HAP-1 (cell line): Measurements from ENCODE around the gene MME.

Experiments used
- DNase-seq, 2 experiments: peaks; one replicate each; pipeline ENCODE4 v3.0.0-alpha.2; 2016 to 2020; ENCODE audit warnings: low spot score in 2 of 2
- H3K27me3 ChIP-seq: fragments of 250-450 bp; sonication (Bioruptor Pico); 2 replicates; pipeline ENCODE4 v1.5.1; 2020; ENCODE audit warnings: low read depth, mild to moderate bottlenecking, moderate library complexity
- H3K36me3 ChIP-seq: fragments of 250-450 bp; sonication (Bioruptor Pico); replicated peaks from 2 replicates; pipeline ENCODE4 v1.5.1; 2020; ENCODE audit warnings: mild to moderate bottlenecking
- H3K4me1 ChIP-seq: fragments of 250-450 bp; sonication (Bioruptor Pico); 2 replicates; pipeline ENCODE4 v1.5.1; 2020; ENCODE audit warnings: mild to moderate bottlenecking
- H3K4me3 ChIP-seq: fragments of 250-450 bp; sonication (Bioruptor Pico); 2 replicates; pipeline ENCODE4 v1.5.1; 2020; ENCODE audit warnings: mild to moderate bottlenecking, moderate library complexity
- H3K9me3 ChIP-seq: fragments of 250-450 bp; sonication (Bioruptor Pico); 2 replicates; pipeline ENCODE4 v1.5.1; 2020; ENCODE audit warnings: mild to moderate bottlenecking, moderate library complexity
- in situ Hi-C: fragments of 300-500 bp; cut with MboI; formaldehyde crosslinking; loops from 3 replicates; pipeline ENCODE4 v1.14.3; 2020; ENCODE audit warnings: low sequenced_read_pairs, inconsistent platforms, mixed read lengths

The MME gene

GRCh38 chr3:155079746-155080487 is at the start of gene MME:
Gene MME, plus strand, starts transcription at chr3:155080319. Its CDS starts 3,849 bp downstream, at chr3:155084168.
- no peaks in the 10 kb centered on the region for H3K36me3 ChIP-seq
- in situ Hi-C loops, result no loop called here
- H3K9me3 ChIP-seq, result no peaks in the 10 kb centered on the region
- H3K4me3 ChIP-seq, result peak within 1 kb of the TSS; percentile 61
- peak; percentile 81 for DNase-seq
- H3K27me3 ChIP-seq, result no peaks in the 10 kb centered on the region
- peaks cover 5% of the 10 kb centered on the region for H3K4me1 ChIP-seq

- DNase-seq, result no peak
- H3K4me3 ChIP-seq, result no peak overlapping the region
- no peaks in the 10 kb centered on the region for H3K27me3 ChIP-seq
- H3K36me3 ChIP-seq, result no peaks in the 10 kb centered on the region
- peaks cover 10% of the 10 kb centered on the region for H3K9me3 ChIP-seq
- in situ Hi-C loops, result no loop called here
- H3K4me1 ChIP-seq, result peaks cover 49% of the 10 kb centered on the region
Measured at GRCh38 chr3:155031186-155031585, 48.9 kb upstream of the MME start.

GRCh38 chr3:155032918-155033317 is 47.2 kb upstream of the MME start:
- Histone ChIP-seq H3K36me3 (no peaks in the 10 kb centered on the region), H3K4me3 (no peak overlapping the region), H3K9me3 (peaks cover 9% of the 10 kb centered on the region), H3K27me3 (no peaks in the 10 kb centered on the region), H3K4me1 (peaks cover 35% of the 10 kb centered on the region)
- in situ Hi-C loops, result no loop called here
- peak in 1 of 2 experiments; percentile 22 for DNase-seq

- in situ Hi-C loops, result no loop called here
- Histone ChIP-seq H3K4me1 (peaks cover 28% of the 10 kb centered on the region), H3K9me3 (no peaks in the 10 kb centered on the region), H3K4me3 (no peak overlapping the region), H3K36me3 (no peaks in the 10 kb centered on the region), H3K27me3 (no peaks in the 10 kb centered on the region)
- DNase-seq, result no peak
Measured at GRCh38 chr3:155034786-155035185, 45.3 kb upstream of the MME start.

- Histone ChIP-seq H3K4me1 (peaks cover 20% of the 10 kb centered on the region), H3K36me3 (no peaks in the 10 kb centered on the region), H3K9me3 (no peaks in the 10 kb centered on the region), H3K4me3 (no peak overlapping the region), H3K27me3 (no peaks in the 10 kb centered on the region)
- DNase-seq, result no peak
- in situ Hi-C loops, result no loop called here
Measured at GRCh38 chr3:155035553-155035952, 44.6 kb upstream of the MME start.

GRCh38 chr3:155037508-155038202 is 42.5 kb upstream of the MME start:
- H3K36me3 ChIP-seq, result no peaks in the 10 kb centered on the region
- peaks cover 6% of the 10 kb centered on the region for H3K4me1 ChIP-seq
- in situ Hi-C loops, result no loop called here
- DNase-seq, result no peak
- H3K4me3 ChIP-seq, result no peak overlapping the region
- no peaks in the 10 kb centered on the region for H3K9me3 ChIP-seq
- no peaks in the 10 kb centered on the region for H3K27me3 ChIP-seq

GRCh38 chr3:155038203-155038554 is 41.9 kb upstream of the MME start:
- DNase-seq, result no peak
- in situ Hi-C loops, result no loop called here
- Histone ChIP-seq H3K27me3 (no peaks in the 10 kb centered on the region), H3K9me3 (no peaks in the 10 kb centered on the region), H3K4me1 (peaks cover 1% of the 10 kb centered on the region; the same call in 1 of the 2 replicates), H3K36me3 (no peaks in the 10 kb centered on the region), H3K4me3 (no peak overlapping the region)

GRCh38 chr3:155046935-155047334 is 33.2 kb upstream of the MME start:
- Histone ChIP-seq H3K36me3 (no peaks in the 10 kb centered on the region), H3K9me3 (peaks cover 15% of the 10 kb centered on the region; the same call in 1 of the 2 replicates), H3K4me1 (peaks cover 4% of the 10 kb centered on the region; the same call in 1 of the 2 replicates), H3K4me3 (no peak overlapping the region), H3K27me3 (no peaks in the 10 kb centered on the region)
- in situ Hi-C loops, result no loop called here
- DNase-seq, result no peak

- Histone ChIP-seq H3K4me3 (no peak overlapping the region), H3K4me1 (peaks cover 4% of the 10 kb centered on the region; the same call in 1 of the 2 replicates), H3K27me3 (no peaks in the 10 kb centered on the region), H3K9me3 (peaks cover 22% of the 10 kb centered on the region; the same call in 1 of the 2 replicates), H3K36me3 (no peaks in the 10 kb centered on the region)
- in situ Hi-C loops, result no loop called here
- DNase-seq, result no peak
Measured at GRCh38 chr3:155047672-155048071, 32.4 kb upstream of the MME start.

GRCh38 chr3:155049959-155050358 is 30.2 kb upstream of the MME start:
- no peak for DNase-seq
- peaks cover 4% of the 10 kb centered on the region; the same call in 1 of the 2 replicates for H3K4me1 ChIP-seq
- in situ Hi-C loops, result no loop called here
- no peak overlapping the region for H3K4me3 ChIP-seq
- H3K36me3 ChIP-seq, result no peaks in the 10 kb centered on the region
- no peaks in the 10 kb centered on the region for H3K27me3 ChIP-seq
- H3K9me3 ChIP-seq, result peaks cover 25% of the 10 kb centered on the region; the same call in 1 of the 2 replicates

GRCh38 chr3:155052470-155052869 is 27.6 kb upstream of the MME start:
- in situ Hi-C loops, result no loop called here
- no peak overlapping the region for H3K4me3 ChIP-seq
- H3K9me3 ChIP-seq, result peaks cover 25% of the 10 kb centered on the region; the same call in 1 of the 2 replicates

GRCh38 chr3:155053756-155054155 is 26.4 kb upstream of the MME start:
- in situ Hi-C loops, result no loop called here
- H3K36me3 ChIP-seq, result no peaks in the 10 kb centered on the region
- no peaks in the 10 kb centered on the region for H3K27me3 ChIP-seq
- H3K9me3 ChIP-seq, result peaks cover 25% of the 10 kb centered on the region; the same call in 1 of the 2 replicates
- no peak overlapping the region for H3K4me3 ChIP-seq
- H3K4me1 ChIP-seq, result no peaks in the 10 kb centered on the region
- no peak for DNase-seq

More at GRCh38 chr3:155052470-155052869, 27.6 kb upstream of the MME start:
- DNase-seq, result no peak
- no peaks in the 10 kb centered on the region for H3K27me3 ChIP-seq
- H3K4me1 ChIP-seq, result peaks cover 4% of the 10 kb centered on the region; the same call in 1 of the 2 replicates
- H3K36me3 ChIP-seq, result no peaks in the 10 kb centered on the region

GRCh38 chr3:155064920-155065319 is 15.2 kb upstream of the MME start:
- no peak overlapping the region for H3K4me3 ChIP-seq
- H3K4me1 ChIP-seq, result no peaks in the 10 kb centered on the region; the same call in 1 of the 2 replicates
- no peaks in the 10 kb centered on the region for H3K36me3 ChIP-seq
- in situ Hi-C loops, result no loop called here
- no peak for DNase-seq
- H3K9me3 ChIP-seq, result no peaks in the 10 kb centered on the region
- H3K27me3 ChIP-seq, result no peaks in the 10 kb centered on the region

- Histone ChIP-seq H3K27me3 (no peaks in the 10 kb centered on the region), H3K4me3 (no peak overlapping the region), H3K36me3 (no peaks in the 10 kb centered on the region), H3K4me1 (no peaks in the 10 kb centered on the region; the same call in 1 of the 2 replicates), H3K9me3 (no peaks in the 10 kb centered on the region)
- in situ Hi-C loops, result no loop called here
- no peak for DNase-seq
Measured at GRCh38 chr3:155065537-155065936, 14.6 kb upstream of the MME start.
